ENCODE measurements around the gene IFT88. TPM values are rescaled to one million over a fixed set of nuclear protein-coding genes. Genes with fewer than 3 reads are reported as not detected.
A peak's percentile ranks its signal among the peaks of the same experiment; 100 is the strongest.

Gene IFT88
- total RNA-seq, 1 experiment from 2014 or later, result 11.9 TPM

GRCh38 chr13:20691616-20692015 is 124.7 kb downstream of the IFT88 start:
- Histone ChIP-seq H3K4me1 (ENCODE audit: insufficient read depth, low read length) (no peaks in the 10 kb centered on the region), H3K9ac (ENCODE audit: low read length) (no peak overlapping the region), H3F3A (ENCODE audit: low read length, unreplicated experiment) (no peaks in the 10 kb centered on the region), H3K79me2 (ENCODE audit: low read length) (no peaks in the 10 kb centered on the region), H3K36me3 (ENCODE audit: low read depth, low read length) (no peaks in the 10 kb centered on the region), H3K4me2 (ENCODE audit: low read length) (no peak overlapping the region), H3K9me3 (ENCODE audit: low read length) (no peaks in the 10 kb centered on the region), H3K4me3 (ENCODE audit: low read length) (no peak overlapping the region), H4K20me1 (ENCODE audit: low read length) (no peaks in the 10 kb centered on the region), H3K27ac (ENCODE audit: low read length) (no peak overlapping the region), H3K9me2 (replicated peaks; ENCODE audit: low read length) (no peaks in the 10 kb centered on the region), H2AFZ (ENCODE audit: low read length) (no peak overlapping the region), H3K27me3 (ENCODE audit: low read length) (no peaks in the 10 kb centered on the region)
- ATAC-seq (no peak), DNase-seq (no peak)
- TF ChIP-seq CTCF (conservative IDR thresholded peaks at IDR 0.05; ENCODE audit: low read depth, low read length), result no peak
- TF ChIP-seq EZH2 (IDR thresholded peaks at IDR 0.05; ENCODE audit: low read length, unreplicated experiment), result no peak
- TF ChIP-seq EZH2phosphoT487 (IDR thresholded peaks at IDR 0.05; ENCODE audit: borderline replicate concordance, low read length), result no peak
- POLR2A ChIA-PET (ENCODE audit: unreplicated experiment), result no interaction called here
- intact Hi-C loops (cut with micrococcal nuclease), result no loop called here
- BruUV-seq (replicated peaks), result no TSS peak
- CTCF ChIA-PET, result no interaction called here

- no peaks in the 10 kb centered on the region for H3F3A ChIP-seq (ENCODE audit: low read length, unreplicated experiment)
- no peaks in the 10 kb centered on the region for H4K20me1 ChIP-seq (ENCODE audit: low read length)
- ChIA-PET POLR2A (ENCODE audit: unreplicated experiment) (no interaction called here), CTCF (no interaction called here)
- H2AFZ ChIP-seq (ENCODE audit: low read length), result no peak overlapping the region
- intact Hi-C loops (cut with micrococcal nuclease), result no loop called here
- 0 out of 2 replicates have a peak, but pooled peaks cover 8% of the 10 kb centered on the region for H3K4me1 ChIP-seq (ENCODE audit: insufficient read depth, low read length)
- H3K9ac ChIP-seq (ENCODE audit: low read length), result no peak overlapping the region
- no peak overlapping the region for H3K4me2 ChIP-seq (ENCODE audit: low read length)
- no peak overlapping the region for H3K27ac ChIP-seq (ENCODE audit: low read length)
- H3K36me3 ChIP-seq (ENCODE audit: low read depth, low read length), result no peaks in the 10 kb centered on the region
- H3K9me3 ChIP-seq (ENCODE audit: low read length), result no peaks in the 10 kb centered on the region
- no TSS peak for BruUV-seq (replicated peaks)
- ATAC-seq (peak; percentile 13; the same call in 1 of the 2 replicates), DNase-seq (no peak)
- H3K79me2 ChIP-seq (ENCODE audit: low read length), result no peaks in the 10 kb centered on the region
- no peak overlapping the region for H3K4me3 ChIP-seq (ENCODE audit: low read length)
- no peaks in the 10 kb centered on the region for H3K27me3 ChIP-seq (ENCODE audit: low read length)
- no peak for TF ChIP-seq CTCF (conservative IDR thresholded peaks at IDR 0.05; ENCODE audit: low read depth, low read length)
- no peaks in the 10 kb centered on the region for H3K9me2 ChIP-seq (replicated peaks; ENCODE audit: low read length)
Measured at GRCh38 chr13:20696073-20696472, 129.1 kb downstream of the IFT88 start.

GRCh38 chr13:20699715-20700114 is 132.8 kb downstream of the IFT88 start:
- no TSS peak for BruUV-seq (replicated peaks)
- POLR2A ChIA-PET (ENCODE audit: unreplicated experiment), result no interaction called here

More at GRCh38 chr13:20699715-20700114, 132.8 kb downstream of the IFT88 start:
- DNase-seq (no peak), ATAC-seq (no peak)
- Histone ChIP-seq H3K9me3 (ENCODE audit: low read length) (no peaks in the 10 kb centered on the region), H3K36me3 (ENCODE audit: low read depth, low read length) (no peaks in the 10 kb centered on the region), H3K79me2 (ENCODE audit: low read length) (peaks cover 6% of the 10 kb centered on the region), H3F3A (ENCODE audit: low read length, unreplicated experiment) (no peaks in the 10 kb centered on the region), H2AFZ (ENCODE audit: low read length) (no peak overlapping the region), H3K9ac (ENCODE audit: low read length) (no peak overlapping the region), H4K20me1 (ENCODE audit: low read length) (no peaks in the 10 kb centered on the region), H3K27ac (ENCODE audit: low read length) (no peak overlapping the region), H3K4me2 (ENCODE audit: low read length) (no peak overlapping the region), H3K9me2 (replicated peaks; ENCODE audit: low read length) (no peaks in the 10 kb centered on the region), H3K4me3 (ENCODE audit: low read length) (no peak overlapping the region), H3K4me1 (ENCODE audit: insufficient read depth, low read length) (peaks cover 25% of the 10 kb centered on the region), H3K27me3 (ENCODE audit: low read length) (no peaks in the 10 kb centered on the region)
- intact Hi-C loops (cut with micrococcal nuclease), result loop anchor here (5.0 kb wide), 2 partner anchors 82 to 132 kb away; partner anchors contain the start of gene IFT88
- no peak for TF ChIP-seq CTCF (conservative IDR thresholded peaks at IDR 0.05; ENCODE audit: low read depth, low read length)
- TF ChIP-seq EZH2phosphoT487 (IDR thresholded peaks at IDR 0.05; ENCODE audit: borderline replicate concordance, low read length), result no peak
- TF ChIP-seq EZH2 (IDR thresholded peaks at IDR 0.05; ENCODE audit: low read length, unreplicated experiment), result no peak
- CTCF ChIA-PET, result no interaction called here
